Peyer's patch (tissue), 4 donors: ENCODE results near the gene GCA.

Source experiments
- CTCF ChIP-seq, 6 experiments: fragments of 450-650 bp in 4 of 6; fragments of 200-600 bp in 2 of 6; sonication (generic) in 1 of 6; IDR thresholded peaks; one replicate each; pipeline ENCODE4 v1.5.1; 2017 to 2019; ENCODE audit warnings: antibody characterized with exemption in 6 of 6, mild to moderate bottlenecking in 3 of 6, moderate library complexity in 1 of 6
- POLR2A ChIP-seq, 2 donors: fragments of 450-650 bp; IDR thresholded peaks; one replicate each; pipeline ENCODE4 v1.5.1; 2017; ENCODE audit warnings: antibody characterized with exemption in 2 of 2, mild to moderate bottlenecking in 2 of 2, moderate library complexity in 2 of 2

GRCh38 chr2:162295009-162295408, 48.9 kb upstream of the GCA start:
- TF ChIP-seq POLR2A (IDR thresholded peaks at IDR 0.05) (no peak), CTCF (IDR thresholded peaks at IDR 0.05) (no peak)
